ENCODE measurements around the gene TTC4.

The TTC4 gene

DNA sequence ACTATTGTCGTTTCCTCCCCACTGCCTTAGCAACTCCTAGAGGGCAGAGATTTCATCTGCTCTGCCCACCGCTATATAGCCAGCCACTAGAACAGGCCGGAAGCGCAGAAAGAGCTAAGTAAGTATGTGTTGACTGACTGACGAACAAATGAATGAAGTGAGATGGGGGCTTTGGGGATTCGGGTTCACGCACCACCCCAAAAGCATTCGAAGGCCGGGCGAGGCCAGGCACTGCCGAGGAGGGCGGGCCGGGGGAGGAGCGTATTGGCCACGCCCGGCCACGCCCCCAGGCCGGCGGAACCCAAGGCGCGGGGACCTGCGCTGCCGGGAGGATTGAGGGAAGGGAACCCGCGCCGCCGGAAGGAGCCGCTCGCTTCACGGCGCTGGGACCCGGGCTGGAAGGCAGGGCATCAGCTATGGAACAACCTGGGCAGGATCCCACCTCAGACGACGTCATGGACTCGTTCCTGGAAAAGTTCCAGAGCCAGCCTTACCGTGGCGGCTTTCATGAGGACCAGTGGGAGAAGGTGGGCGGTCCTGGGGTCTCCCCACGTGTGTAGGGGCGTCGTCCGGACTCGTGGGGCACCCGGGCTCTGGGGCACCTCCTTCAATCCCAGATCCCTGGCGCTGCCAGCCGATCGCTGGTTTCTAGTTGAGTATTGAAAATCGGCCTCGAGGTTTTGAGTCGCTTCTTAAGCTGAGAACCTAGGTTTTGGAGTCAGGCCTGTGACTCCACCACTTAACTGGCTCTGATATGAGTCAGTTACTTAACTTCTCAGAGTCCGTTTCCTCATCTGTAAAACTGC, at the start of gene TTC4:
TTC4 (plus strand) TSS at position 369 of the 806 bp plus-strand sequence; CDS start at position 417, 48 bp downstream.
- peak; percentile 46 for DNase-seq (ENCODE audit: low read depth)

DNA sequence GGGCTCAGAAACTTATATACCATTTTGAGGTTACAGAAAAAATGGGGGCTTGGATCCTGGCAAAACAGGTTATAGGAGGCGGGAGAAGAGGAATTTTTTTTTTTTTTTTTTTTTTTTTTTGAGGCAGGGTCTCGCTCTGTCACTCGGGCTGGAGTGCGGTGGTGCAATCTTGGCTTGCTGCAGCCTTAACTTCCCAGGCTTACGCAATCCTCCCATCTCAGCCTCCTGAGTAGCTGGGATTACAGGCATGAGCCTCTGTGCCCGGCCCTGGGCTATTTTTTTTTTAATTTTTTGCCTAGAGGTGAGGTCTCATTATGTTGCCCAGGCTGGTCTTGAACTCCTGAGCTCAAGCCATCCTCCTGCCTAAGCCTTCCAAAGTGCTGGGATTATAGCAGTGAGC, 49.3 kb upstream of the TTC4 start:
- no peak for DNase-seq (ENCODE audit: low read depth)

- no peak for DNase-seq (ENCODE audit: low read depth)
These were observed 47.9 kb upstream of the TTC4 start for GRCh38 chr1:54667797-54668196.

DNA sequence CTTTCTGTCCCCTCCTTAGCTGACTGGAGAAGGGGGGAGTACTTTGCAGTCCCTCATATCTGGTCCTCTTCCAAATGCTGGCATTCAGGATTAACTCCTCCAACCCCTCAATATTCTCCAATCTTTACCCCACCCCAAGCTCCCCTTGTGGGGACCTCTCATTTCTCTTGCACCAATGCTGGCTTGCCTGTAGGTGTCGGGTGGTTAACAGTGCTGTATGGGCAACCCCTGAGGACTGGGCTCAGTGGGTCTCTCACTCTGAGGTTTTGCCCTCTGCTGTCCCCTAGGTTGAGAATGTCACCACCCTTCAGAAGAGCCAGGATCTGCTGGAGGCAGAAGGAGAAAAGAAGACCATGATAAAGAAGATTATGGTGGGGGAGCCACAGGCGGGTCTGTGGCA, 47.1 kb upstream of the TTC4 start:
- no peak for DNase-seq (ENCODE audit: low read depth)

DNA sequence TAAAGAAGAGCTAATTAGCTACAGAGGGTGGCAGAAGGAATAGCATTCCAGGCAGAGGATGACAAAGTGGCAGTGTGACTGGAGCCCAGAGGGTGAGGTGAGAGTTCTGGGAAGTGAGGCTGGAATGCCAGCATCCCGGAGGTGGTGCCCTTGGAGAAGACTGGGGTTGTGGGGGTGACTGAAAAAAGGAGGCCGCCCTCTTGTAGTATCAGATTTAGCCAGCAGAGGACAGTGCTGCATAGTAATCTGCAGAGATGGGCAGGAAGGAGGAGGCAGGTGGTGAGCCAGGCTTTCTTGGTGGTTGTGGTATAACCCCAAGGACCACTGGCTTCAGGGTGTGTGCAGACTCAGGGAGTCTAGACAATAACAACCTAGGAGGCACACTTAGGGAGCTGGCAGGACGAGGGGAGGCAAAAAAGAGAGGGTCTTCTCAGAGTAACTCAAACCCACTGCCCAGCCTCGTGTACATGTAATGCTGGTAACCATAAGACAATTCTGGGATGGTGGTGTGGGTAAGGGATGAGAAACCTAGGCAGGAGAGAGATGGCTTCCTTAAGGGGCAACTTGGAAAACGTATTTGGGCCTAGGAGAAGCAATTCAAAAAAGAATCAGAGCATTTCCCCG, 43.6 kb upstream of the TTC4 start:
- DNase-seq (ENCODE audit: low read depth): peak; percentile 18

GRCh38 chr1:54678776-54679643, 36.7 kb upstream of the TTC4 start:
- no peak for DNase-seq (ENCODE audit: low read depth)

DNA sequence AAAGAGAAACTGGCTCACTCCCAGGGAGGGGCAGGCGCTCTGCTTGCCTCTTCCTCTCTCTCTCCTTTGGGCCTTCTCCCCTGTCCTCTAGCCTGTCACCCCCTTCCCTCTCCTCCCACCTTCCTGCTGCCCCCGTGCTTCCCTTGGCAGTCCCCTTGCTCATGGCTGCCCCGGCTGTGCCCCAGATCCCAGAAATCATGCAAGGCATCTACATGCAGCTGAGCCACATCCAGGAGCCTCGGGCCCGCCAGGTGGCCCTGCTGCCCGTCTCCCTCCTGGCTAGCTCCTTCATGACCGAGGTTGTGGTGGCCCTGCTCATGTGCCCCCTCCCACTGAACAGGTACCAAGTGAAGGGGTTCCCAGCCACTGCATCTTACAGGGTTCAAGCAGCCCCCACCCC, 36.0 kb upstream of the TTC4 start:
- DNase-seq (ENCODE audit: low read depth): no peak

DNA sequence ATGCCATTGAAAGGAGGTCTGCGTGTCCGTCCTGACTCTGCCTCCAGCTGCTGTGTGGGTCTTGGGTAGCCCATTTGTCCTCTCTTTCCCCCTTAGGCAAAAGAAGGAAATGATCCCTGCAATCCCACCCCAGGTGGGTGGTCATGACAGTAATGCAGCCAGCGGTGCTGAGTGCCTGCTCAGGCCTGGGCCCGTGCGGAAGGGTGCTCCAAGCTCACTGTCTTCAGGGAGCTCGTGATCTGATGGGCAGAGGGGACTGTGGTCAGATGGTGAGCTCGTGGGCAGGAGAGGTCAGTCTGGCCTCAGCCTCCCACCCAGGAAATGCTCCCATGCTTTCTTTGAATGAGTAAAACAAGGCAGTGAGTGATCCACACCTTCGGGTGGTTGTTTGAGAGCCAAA, 35.3 kb upstream of the TTC4 start:
- no peak for DNase-seq (ENCODE audit: low read depth)

DNA sequence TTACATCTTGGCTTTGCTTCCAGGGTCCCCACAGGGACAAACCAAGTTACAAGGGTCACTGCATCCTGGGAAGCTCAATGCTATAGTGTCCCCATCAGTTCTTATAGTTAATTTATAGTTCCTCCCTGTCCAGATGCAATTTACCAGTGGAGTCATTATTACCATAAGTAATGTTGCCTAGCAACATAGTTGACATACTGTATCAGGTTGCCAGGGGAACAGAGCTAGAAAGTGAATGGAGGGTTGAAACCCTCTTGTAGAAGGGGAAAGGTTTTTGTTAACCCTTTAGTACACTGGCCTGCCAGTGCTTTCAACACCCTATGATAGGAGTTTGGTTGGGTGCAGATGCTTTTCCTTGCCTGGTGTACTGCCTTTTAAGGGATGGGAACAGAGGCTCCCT, 34.3 kb upstream of the TTC4 start:
- DNase-seq (ENCODE audit: low read depth): no peak

DNA sequence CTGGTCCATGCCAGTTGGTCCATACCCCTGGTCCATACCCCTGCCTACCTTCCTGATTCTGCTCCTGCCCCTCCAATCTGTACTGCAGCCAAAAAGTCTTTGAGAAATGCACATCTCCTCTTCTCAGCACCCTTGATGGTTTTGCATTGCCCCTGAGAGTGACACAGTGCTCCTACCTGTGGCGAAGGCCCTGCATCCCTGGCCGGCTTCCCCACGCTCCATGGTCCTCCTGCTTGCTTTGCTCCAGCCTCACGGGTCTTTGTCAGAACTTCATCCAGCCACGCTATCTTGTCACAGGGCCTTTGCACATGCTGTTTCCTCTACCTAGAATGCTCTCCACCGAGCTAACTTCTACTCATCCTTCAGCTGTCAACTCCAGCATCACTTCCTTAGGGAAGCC, 32.2 kb upstream of the TTC4 start:
- DNase-seq (ENCODE audit: low read depth): no peak

DNA sequence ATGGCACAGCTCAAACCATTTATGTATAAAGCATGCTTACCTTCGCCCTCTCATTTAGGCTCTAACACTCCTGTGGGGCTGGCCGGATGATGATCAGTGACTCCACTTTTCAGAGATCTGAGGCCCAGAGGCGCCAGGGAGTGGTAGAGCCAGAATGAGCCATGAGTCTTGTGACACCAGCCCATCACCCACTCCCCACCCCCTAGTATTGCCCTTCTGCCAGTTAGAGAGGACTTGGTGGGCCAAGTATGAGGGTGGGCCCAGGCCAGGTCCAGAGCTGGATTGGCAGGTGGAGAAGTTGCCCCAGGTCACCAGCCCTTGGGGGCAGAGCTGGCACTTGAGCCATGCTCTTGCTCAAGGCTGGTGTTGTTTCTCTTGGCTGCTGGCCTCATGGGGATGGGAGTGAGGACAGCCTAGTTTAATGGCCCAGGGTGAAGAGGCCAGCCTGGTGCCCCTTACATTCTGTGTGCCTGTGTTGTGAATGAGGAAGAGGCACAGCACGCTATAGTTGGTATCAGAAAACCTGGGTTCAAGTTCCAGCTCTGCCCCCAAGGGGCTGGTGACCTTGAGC, 30.2 kb upstream of the TTC4 start:
- no peak for DNase-seq (ENCODE audit: low read depth)

- no peak for DNase-seq (ENCODE audit: low read depth)
These were observed 29.5 kb upstream of the TTC4 start for GRCh38 chr1:54686155-54686554.

GRCh38 chr1:54694771-54695170, 20.9 kb upstream of the TTC4 start:
- no peak for DNase-seq (ENCODE audit: low read depth)

GRCh38 chr1:54695221-54695620, 20.4 kb upstream of the TTC4 start:
- no peak for DNase-seq (ENCODE audit: low read depth)

DNA sequence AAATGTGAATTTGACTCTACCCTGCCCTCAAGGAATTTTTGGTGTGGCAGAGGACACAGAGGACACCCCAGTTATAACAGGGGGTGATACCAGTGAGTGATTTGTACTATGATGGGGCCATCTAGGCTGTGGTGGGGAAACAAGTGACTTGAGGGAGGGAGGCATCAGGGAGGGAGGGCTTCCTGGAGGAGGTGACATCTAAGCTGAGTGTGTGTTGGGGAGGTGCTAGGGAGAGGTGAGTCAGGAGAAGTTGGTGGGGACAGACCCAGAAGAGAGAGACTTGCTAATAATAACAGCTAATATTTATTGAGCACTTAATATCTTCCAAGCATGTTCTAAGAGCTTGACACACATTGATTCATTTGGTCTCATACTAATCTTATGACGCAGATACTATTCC, 19.9 kb upstream of the TTC4 start:
- DNase-seq (ENCODE audit: low read depth): no peak

- no peak for DNase-seq (ENCODE audit: low read depth)
These were observed 19.4 kb upstream of the TTC4 start for GRCh38 chr1:54696262-54696661.

GRCh38 chr1:54697896-54698295, 17.8 kb upstream of the TTC4 start:
- no peak for DNase-seq (ENCODE audit: low read depth)

DNA sequence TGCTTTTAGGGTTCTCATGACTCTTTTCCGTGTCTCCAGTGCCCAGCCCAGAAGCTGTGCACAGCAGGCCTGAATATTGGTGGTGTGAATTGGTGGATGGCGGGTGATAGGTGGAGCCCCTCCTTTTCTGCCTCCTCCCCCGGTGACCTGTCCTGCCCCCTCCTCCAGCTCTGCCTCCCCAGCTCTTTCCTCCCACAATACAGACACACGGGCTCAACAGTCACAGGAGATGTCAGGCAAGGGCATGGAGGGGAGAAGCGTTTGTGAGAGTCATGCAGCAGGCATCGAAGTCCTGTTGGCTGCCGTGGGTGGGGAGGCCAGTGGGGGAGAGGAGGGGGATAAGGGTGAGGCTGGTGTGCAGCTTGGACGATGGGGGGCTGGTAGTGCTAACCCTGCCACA, 17.3 kb upstream of the TTC4 start:
- no peak for DNase-seq (ENCODE audit: low read depth)

DNA sequence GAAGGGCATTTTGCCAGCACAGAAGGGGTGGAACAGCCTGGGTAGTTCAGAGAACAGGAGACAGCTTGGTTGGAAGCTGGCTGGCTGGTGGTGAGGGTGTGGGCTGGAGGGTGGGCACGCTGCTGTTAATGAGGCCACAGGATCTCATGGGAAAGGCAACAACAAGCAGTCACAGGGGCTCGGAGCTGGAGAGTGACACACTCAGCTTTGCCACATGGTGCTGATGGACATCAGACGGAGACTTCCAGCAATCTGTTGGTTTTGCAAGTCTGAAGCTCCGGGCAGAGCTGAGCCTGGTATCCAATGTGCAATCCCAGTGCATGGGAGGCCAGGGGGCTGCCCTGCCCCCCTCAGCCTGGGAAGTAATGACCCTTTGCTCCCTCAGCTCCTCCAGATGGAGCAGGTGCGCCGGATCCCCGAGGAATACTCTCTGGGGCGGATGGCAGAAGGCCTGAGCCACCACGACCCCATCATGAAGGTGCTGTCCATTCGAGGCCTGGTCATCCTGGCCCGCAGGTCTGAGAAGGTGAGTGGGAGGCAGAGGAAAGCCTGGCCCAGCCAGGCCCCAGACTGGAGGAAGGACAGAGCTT, 15.6 kb upstream of the TTC4 start:
- DNase-seq (ENCODE audit: low read depth): no peak

- no peak for DNase-seq (ENCODE audit: low read depth)
These were observed 14.6 kb upstream of the TTC4 start for GRCh38 chr1:54701066-54701465.

GRCh38 chr1:54701996-54702395, 13.7 kb upstream of the TTC4 start:
- no peak for DNase-seq (ENCODE audit: low read depth)

GRCh38 chr1:54703471-54703870, 12.2 kb upstream of the TTC4 start:
- no peak for DNase-seq (ENCODE audit: low read depth)

Data from fibroblast of the conjunctiva (primary cell).